K562 (cell line): ENCODE results near the gene OBP2A. TPM values are rescaled to one million over a fixed set of nuclear protein-coding genes. Genes with fewer than 3 reads are reported as not detected.

Source experiments
- BCLAF1 ChIP-seq, 2 experiments: fragments of 450-650 bp in 1 of 2; IDR thresholded peaks; 2 replicates each; pipeline ENCODE4 v1.6.1; 2011 to 2017; ENCODE audit warnings: low read depth in 2 of 2, antibody characterized with exemption in 1 of 2, borderline replicate concordance in 1 of 2, low read length in 1 of 2, mild to moderate bottlenecking in 1 of 2, mixed read lengths in 1 of 2; ENCODE audit not compliant: control insufficient read depth in 1 of 2
- FOXA1 ChIP-seq: fragments of 450-650 bp; IDR thresholded peaks from 2 replicates; pipeline ENCODE4 v1.6.1; 2016; ENCODE audit warnings: mild to moderate bottlenecking, borderline replicate concordance
- JUN ChIP-seq, 2 experiments: sonication (generic) in 1 of 2; formaldehyde crosslinking in 1 of 2; IDR thresholded peaks; 2 replicates each; pipeline versions ENCODE4 v1.6.1 to v1.8.0; 2012 to 2022; ENCODE audit warnings: borderline replicate concordance in 2 of 2, mild to moderate bottlenecking in 2 of 2, improper control_type of control experiment in 1 of 2, low read depth in 1 of 2, low read length in 1 of 2, missing genetic modification reagents in 1 of 2
- JUND ChIP-seq, 2 experiments: IDR thresholded peaks; 2 replicates in 1 of 2; 3 replicates in 1 of 2; pipeline ENCODE4 v1.6.1; 2011; ENCODE audit warnings: borderline replicate concordance in 2 of 2, low read depth in 2 of 2, low read length in 2 of 2, improper control_type of control experiment in 1 of 2, missing biosample characterization in 1 of 2, missing genetic modification characterization in 1 of 2, missing genetic modification reagents in 1 of 2
- KLF10 ChIP-seq: fragments of 250-450 bp; sonication (Bioruptor Pico); IDR thresholded peaks from 2 replicates; pipeline ENCODE4 v1.6.1; 2021; ENCODE audit warnings: matching md5 sums
- NR2C1 ChIP-seq, 2 experiments: fragments of 450-650 bp; IDR thresholded peaks; 2 replicates each; pipeline ENCODE4 v1.6.1; 2017; ENCODE audit warnings: mild to moderate bottlenecking in 2 of 2, antibody characterized with exemption in 1 of 2, inconsistent platforms in 1 of 2, missing compliant biosample characterization in 1 of 2, missing genetic modification characterization in 1 of 2
- NR2C2 ChIP-seq, 2 experiments: fragments of 200-800 bp in 1 of 2; sonication (Bioruptor generic) in 1 of 2; sonication (generic) in 1 of 2; formaldehyde crosslinking in 1 of 2; IDR thresholded peaks; 2 replicates each; pipeline versions ENCODE4 v1.6.1 to v1.8.0; 2016 to 2022; ENCODE audit warnings: mild to moderate bottlenecking in 1 of 2, missing compliant biosample characterization in 1 of 2, missing genetic modification characterization in 1 of 2, missing genetic modification reagents in 1 of 2
- RBM39 ChIP-seq: fragments of 200-400 bp; formaldehyde crosslinking; optimal IDR thresholded peaks from 2 replicates; pipeline ENCODE3; 2018; ENCODE audit warnings: low read depth, low read length
- SIRT6 ChIP-seq: IDR thresholded peaks from one replicate; pipeline ENCODE4 v1.6.1; 2012; ENCODE audit warnings: low read depth, mild to moderate bottlenecking, control low read depth, inconsistent platforms, low read length, moderate library complexity
- ZBTB26 ChIP-seq: fragments of 450-650 bp; formaldehyde crosslinking; IDR thresholded peaks from 2 replicates; pipeline ENCODE4 v1.4.0; 2022; ENCODE audit warnings: missing genetic modification characterization
- ZHX1 ChIP-seq: fragments of 150-350 bp; conservative IDR thresholded peaks from 2 replicates; pipeline ENCODE4 v1.6.1; 2014; ENCODE audit warnings: low read length
- ZNF134 ChIP-seq: fragments of 250-450 bp; sonication (Bioruptor Pico); conservative IDR thresholded peaks from 2 replicates; pipeline ENCODE4 v1.4.0; 2020
- ZNF232 ChIP-seq: sonication (generic); formaldehyde crosslinking; IDR thresholded peaks from 2 replicates; pipeline ENCODE4 v1.8.0; 2022; ENCODE audit warnings: mild to moderate bottlenecking, missing genetic modification reagents
- ZNF717 ChIP-seq: fragments of 250-450 bp; sonication (Bioruptor Pico); IDR thresholded peaks from 2 replicates; pipeline ENCODE4 v1.5.0; 2021
- ZSCAN32 ChIP-seq: fragments of 450-650 bp; formaldehyde crosslinking; IDR thresholded peaks from 2 replicates; pipeline ENCODE4 v1.4.0; 2020; ENCODE audit warnings: mild to moderate bottlenecking, moderate library complexity
- polyA plus RNA-seq, 8 experiments: library from polyadenylated mRNA; depleted of rRNA in 4 of 8; stranded (reverse) in 5 of 8; unstranded in 3 of 8; fragments of >200 nt; fragmentation: Nextera tagmentation in 2 of 8; fragmentation: Illumina TruSeq in 1 of 8; extraction: Ambion mirVana in 2 of 8; extraction: Trizol in 1 of 8; gene quantifications; 2 replicates each; pipeline versions ENCODE4 v1.2.1 to v1.2.3, GENCODE V29; 2011 to 2014; ENCODE audit warnings: inconsistent platforms in 1 of 8, missing spikeins in 1 of 8
- total RNA-seq, 7 experiments: library from RNA; depleted of rRNA in 6 of 7; stranded (reverse); fragments of >200 nt in 6 of 7; fragmentation: Illumina TruSeq in 2 of 7; extraction: Trizol in 2 of 7; gene quantifications; 2 replicates each; pipeline versions ENCODE4 v1.2.1 to v1.2.3, GENCODE V29; 2011 to 2021; ENCODE audit warnings: low replicate concordance in 1 of 7

The OBP2A gene
- total and polyA plus RNA-seq, 9 of the 15 experiments (the other 6 are each of a cell fraction or from before 2014, with no cell fraction given), result not detected

GRCh38 chr9:135524130-135524861, 21.6 kb upstream of the OBP2A start (continued):
- TF ChIP-seq BCLAF1 (IDR thresholded peaks at IDR 0.05; ENCODE audit: borderline replicate concordance in 1 of 2, control insufficient read depth in 1 of 2, low read depth in 2 of 2, low read length in 1 of 2), result no peak
- peak; percentile 62; the same call in 1 of the 2 replicates for TF ChIP-seq JUN (IDR thresholded peaks at IDR 0.05; ENCODE audit: borderline replicate concordance, low read depth, low read length)
- no peak for TF ChIP-seq JUN (CRISPR knock-in tag; IDR thresholded peaks at IDR 0.05; ENCODE audit: borderline replicate concordance)
- no peak for TF ChIP-seq RBM39
- TF ChIP-seq ZHX1, result no peak
- no peak for TF ChIP-seq ZBTB26 (CRISPR knock-in tag)
- TF ChIP-seq FOXA1, result no peak
- TF ChIP-seq ZSCAN32 (CRISPR knock-in tag), result no peak
- no peak for TF ChIP-seq SIRT6
- TF ChIP-seq JUND (IDR thresholded peaks at IDR 0.05; ENCODE audit: borderline replicate concordance, low read depth, low read length), result peak; percentile 85
- TF ChIP-seq JUND (tag; IDR thresholded peaks at IDR 0.05; ENCODE audit: borderline replicate concordance, low read depth, low read length), result peak; percentile 68; the same call in 1 of the 3 replicates
- peak; percentile 65 for TF ChIP-seq NR2C1 (IDR thresholded peaks at IDR 0.05)
- TF ChIP-seq NR2C1 (tag; IDR thresholded peaks at IDR 0.05), result peak; percentile 66
- no peak for TF ChIP-seq ZNF717 (CRISPR knock-in tag)
- no peak for TF ChIP-seq ZNF232 (CRISPR knock-in tag)
- TF ChIP-seq NR2C2 (CRISPR knock-in tag; IDR thresholded peaks at IDR 0.05), result no peak; the same call in 1 of the 2 replicates
- TF ChIP-seq NR2C2 (tag; IDR thresholded peaks at IDR 0.05), result peak; percentile 74
- TF ChIP-seq ZNF134 (CRISPR knock-in tag), result no peak
- no peak for TF ChIP-seq KLF10 (CRISPR knock-in tag)
